Neutrophil (primary cell): ENCODE data around the gene DUSP23.

ENCODE experiments used
- H3K27ac ChIP-seq: fragments of 200-600 bp; sonication (generic); 2 replicates; pipeline ENCODE4 v1.5.1; 2016; ENCODE audit warnings: mild to moderate bottlenecking, moderate library complexity
- H3K27me3 ChIP-seq: fragments of 200-600 bp; sonication (generic); 2 replicates; pipeline ENCODE4 v1.6.0; 2016; ENCODE audit warnings: mild to moderate bottlenecking
- H3K36me3 ChIP-seq: fragments of 200-600 bp; sonication (generic); 2 replicates; pipeline ENCODE4 v1.5.1; 2017
- H3K4me1 ChIP-seq, 2 experiments: fragments of 200-600 bp in 1 of 2; sonication (generic) in 1 of 2; 1 replicate in 1 of 2; 2 replicates in 1 of 2; pipeline versions ENCODE4 v1.5.1 to v1.6.1; 2013 to 2016; ENCODE audit warnings: low read depth in 1 of 2, low read length in 1 of 2, mild to moderate bottlenecking in 1 of 2, moderate library complexity in 1 of 2; ENCODE audit not compliant: control insufficient read depth in 1 of 2, insufficient read depth in 1 of 2
- H3K4me3 ChIP-seq, 2 experiments: fragments of 200-600 bp in 1 of 2; sonication (generic) in 1 of 2; 1 replicate in 1 of 2; 2 replicates in 1 of 2; pipeline ENCODE4 v1.5.1; 2013 to 2016; ENCODE audit warnings: low read depth in 1 of 2, low read length in 1 of 2, mild to moderate bottlenecking in 1 of 2, moderate library complexity in 1 of 2
- H3K9me3 ChIP-seq: fragments of 200-600 bp; sonication (generic); 2 replicates; pipeline ENCODE4 v1.5.1; 2016
- TF ChIP-seq, protein P1 (sequence below): fragments of 200-600 bp; sonication (generic); IDR thresholded peaks from 2 replicates; pipeline ENCODE4 v1.5.1; 2016; ENCODE audit warnings: antibody characterized with exemption

The DUSP23 gene

DNA sequence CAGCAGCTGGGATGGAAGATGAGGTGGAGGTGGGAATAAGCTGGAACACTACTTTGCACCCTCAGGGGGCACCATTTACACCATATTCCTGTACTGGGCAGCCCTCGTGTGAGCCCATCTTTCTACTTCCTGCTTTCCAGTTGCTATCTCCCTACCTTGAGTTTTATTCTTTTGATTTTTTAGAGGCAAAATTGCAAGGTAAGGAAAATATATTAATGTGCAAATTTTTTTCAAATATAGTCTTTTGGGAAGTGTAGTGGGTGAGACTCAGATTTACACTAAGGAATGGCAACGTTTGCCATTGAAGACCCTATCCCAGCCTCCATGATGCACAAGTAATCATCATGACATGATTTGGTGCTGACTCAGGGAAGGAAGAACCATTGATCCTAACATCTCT is 31.1 kb upstream of the DUSP23 start:
- H3K9me3 ChIP-seq = no peaks in the 10 kb centered on the region
- H3K27me3 ChIP-seq = no peaks in the 10 kb centered on the region
- no peaks in the 10 kb centered on the region for H3K36me3 ChIP-seq
- TF ChIP-seq, protein P1, sequence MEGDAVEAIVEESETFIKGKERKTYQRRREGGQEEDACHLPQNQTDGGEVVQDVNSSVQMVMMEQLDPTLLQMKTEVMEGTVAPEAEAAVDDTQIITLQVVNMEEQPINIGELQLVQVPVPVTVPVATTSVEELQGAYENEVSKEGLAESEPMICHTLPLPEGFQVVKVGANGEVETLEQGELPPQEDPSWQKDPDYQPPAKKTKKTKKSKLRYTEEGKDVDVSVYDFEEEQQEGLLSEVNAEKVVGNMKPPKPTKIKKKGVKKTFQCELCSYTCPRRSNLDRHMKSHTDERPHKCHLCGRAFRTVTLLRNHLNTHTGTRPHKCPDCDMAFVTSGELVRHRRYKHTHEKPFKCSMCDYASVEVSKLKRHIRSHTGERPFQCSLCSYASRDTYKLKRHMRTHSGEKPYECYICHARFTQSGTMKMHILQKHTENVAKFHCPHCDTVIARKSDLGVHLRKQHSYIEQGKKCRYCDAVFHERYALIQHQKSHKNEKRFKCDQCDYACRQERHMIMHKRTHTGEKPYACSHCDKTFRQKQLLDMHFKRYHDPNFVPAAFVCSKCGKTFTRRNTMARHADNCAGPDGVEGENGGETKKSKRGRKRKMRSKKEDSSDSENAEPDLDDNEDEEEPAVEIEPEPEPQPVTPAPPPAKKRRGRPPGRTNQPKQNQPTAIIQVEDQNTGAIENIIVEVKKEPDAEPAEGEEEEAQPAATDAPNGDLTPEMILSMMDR = no peak
- peaks cover 11 to 14% of the 10 kb centered on the region in 2 experiments for H3K4me1 ChIP-seq
- no peak overlapping the region for H3K4me3 ChIP-seq
- H3K27ac ChIP-seq = no peak overlapping the region

DNA sequence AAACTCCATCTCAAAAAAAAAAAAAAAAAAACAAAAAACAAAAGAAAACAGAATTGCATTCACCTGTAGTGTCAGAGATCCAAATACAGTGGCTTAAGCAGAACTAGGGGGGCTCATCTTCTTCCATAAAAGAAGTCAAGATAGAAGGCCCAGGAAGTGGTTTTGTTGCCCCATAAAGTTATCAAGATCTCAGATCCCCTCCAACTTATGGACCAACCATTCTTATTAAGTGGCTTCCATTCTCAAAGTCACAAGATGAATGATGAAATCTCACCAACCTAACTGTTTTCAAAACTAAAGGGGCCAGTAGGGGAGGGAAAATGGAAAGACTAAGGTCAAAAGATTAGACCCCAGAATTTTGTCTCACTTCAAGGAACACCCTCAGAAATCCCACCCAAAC is 30.1 kb upstream of the DUSP23 start:
- TF ChIP-seq, protein P1 = no peak
- no peaks in the 10 kb centered on the region for H3K9me3 ChIP-seq
- no peak overlapping the region for H3K4me3 ChIP-seq
- no peaks in the 10 kb centered on the region for H3K36me3 ChIP-seq
- H3K4me1 ChIP-seq = peaks cover 16 to 21% of the 10 kb centered on the region in 2 experiments
- no peak overlapping the region for H3K27ac ChIP-seq
- H3K27me3 ChIP-seq = no peaks in the 10 kb centered on the region

DNA sequence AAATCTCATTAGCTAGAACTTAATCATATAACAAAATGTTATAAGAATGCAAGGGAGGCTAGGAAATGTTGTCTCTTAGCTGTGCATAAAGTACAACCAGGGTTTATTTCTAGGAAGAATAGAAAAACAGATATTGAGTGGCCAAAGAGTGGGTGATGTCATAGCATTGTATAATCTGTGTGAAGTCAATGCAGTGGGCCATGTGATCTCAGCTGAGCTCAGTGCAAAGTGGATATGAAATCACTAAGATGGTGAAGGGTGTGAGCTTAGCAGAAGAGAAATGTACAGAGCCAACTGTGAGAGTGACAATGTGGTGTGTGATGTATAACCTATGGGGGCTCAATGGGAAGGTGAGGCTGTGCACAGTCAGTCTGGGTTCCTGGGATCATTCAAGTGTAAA is 29.7 kb upstream of the DUSP23 start:
- TF ChIP-seq, protein P1 = no peak
- Histone ChIP-seq H3K4me3 (no peak overlapping the region), H3K36me3 (no peaks in the 10 kb centered on the region), H3K27me3 (no peaks in the 10 kb centered on the region), H3K4me1 (peaks cover 20 to 25% of the 10 kb centered on the region in 2 experiments), H3K27ac (no peak overlapping the region), H3K9me3 (no peaks in the 10 kb centered on the region)

- no peak overlapping the region for H3K4me3 ChIP-seq
- peaks cover 29 to 35% of the 10 kb centered on the region in 2 experiments for H3K4me1 ChIP-seq
- peak overlapping the region; percentile 3 for H3K27ac ChIP-seq
- H3K36me3 ChIP-seq = no peaks in the 10 kb centered on the region
- TF ChIP-seq, protein P1 = no peak
- H3K9me3 ChIP-seq = no peaks in the 10 kb centered on the region
- H3K27me3 ChIP-seq = no peaks in the 10 kb centered on the region
These were observed 28.6 kb upstream of the DUSP23 start for GRCh38 chr1:159752135-159752580.

DNA sequence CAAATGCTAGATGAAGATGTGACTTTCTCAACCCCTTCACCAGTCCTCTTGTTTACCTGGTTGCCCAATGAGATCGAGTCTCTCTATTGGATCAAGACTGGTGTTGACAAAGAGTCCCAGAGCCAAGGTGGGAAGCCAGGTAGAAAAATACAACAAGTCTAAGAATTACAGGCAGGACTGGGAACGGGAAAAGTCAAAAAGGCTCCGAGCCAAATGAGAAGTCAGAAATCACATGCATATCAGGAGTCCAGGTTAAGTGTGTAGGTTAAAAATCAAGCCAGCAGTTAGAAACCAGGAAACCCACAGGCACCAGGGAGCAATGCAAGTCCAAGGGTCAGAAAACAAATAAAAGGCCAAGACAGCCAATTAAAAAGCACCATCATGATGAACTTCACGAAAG is 27.4 kb upstream of the DUSP23 start:
- Histone ChIP-seq H3K36me3 (no peaks in the 10 kb centered on the region), H3K27ac (no peak overlapping the region), H3K27me3 (no peaks in the 10 kb centered on the region), H3K4me3 (no peak overlapping the region), H3K4me1 (peaks cover 29 to 35% of the 10 kb centered on the region in 2 experiments), H3K9me3 (no peaks in the 10 kb centered on the region)
- TF ChIP-seq, protein P1 = no peak
